ENCODE measurements around the gene NDUFS2.
"Not testable (repeated sequence)": the region's sequence is repeated elsewhere in the genome, so short reads cannot be mapped to it uniquely, and the experiment has no call there.

NDUFS2 gene

GRCh38 chr1:161222175-161223019, 20.2 kb downstream of the NDUFS2 start:
- H2BK15ac ChIP-seq (replicated peaks; ENCODE audit: low read depth): no peak overlapping the region
- H3K4ac ChIP-seq (ENCODE audit: low read depth, low read length): no peak overlapping the region
- WGBS (ENCODE audit: extremely low coverage, insufficient coverage, low lambda C conversion rate): no CpG with 5 or more reads among the region's 6 CpGs
- no peak overlapping the region for H3K18ac ChIP-seq (ENCODE audit: low read length)
- H4K8ac ChIP-seq (ENCODE audit: low read depth, low read length): no peak overlapping the region
- no peaks in the 10 kb centered on the region for H3K79me1 ChIP-seq (ENCODE audit: low read length)
- no peak overlapping the region for H4K5ac ChIP-seq (ENCODE audit: low read length)
- no peak overlapping the region for H3K4me3 ChIP-seq (ENCODE audit: low read length)
- H2BK5ac ChIP-seq (ENCODE audit: low read length): no peak overlapping the region
- H2BK120ac ChIP-seq (ENCODE audit: low read depth, low read length): no peak overlapping the region
- H3K36me3 ChIP-seq (ENCODE audit: control insufficient read depth, insufficient read depth, low read length): no peaks in the 10 kb centered on the region
- H3K23ac ChIP-seq (ENCODE audit: low read length): no peak overlapping the region
- peaks cover 3% of the 10 kb centered on the region for H3K4me1 ChIP-seq (ENCODE audit: control insufficient read depth, low read depth, low read length)
- H3K27ac ChIP-seq (ENCODE audit: low read depth, low read length): no peak overlapping the region
- H3K79me2 ChIP-seq (ENCODE audit: control insufficient read depth, insufficient read depth, low read length): no peaks in the 10 kb centered on the region
- no peak for DNase-seq
- no peak overlapping the region for H3K56ac ChIP-seq (ENCODE audit: low read length)
- H3K27me3 ChIP-seq (ENCODE audit: insufficient read depth, low read length, poor library complexity): no peaks in the 10 kb centered on the region
- no peak overlapping the region for H3K4me2 ChIP-seq (ENCODE audit: low read length)
- no peak overlapping the region for H3K9ac ChIP-seq (ENCODE audit: low read length)
- no peak overlapping the region for H2AK5ac ChIP-seq (ENCODE audit: low read length)

- DNase-seq: peak; percentile 84
- no peak overlapping the region for H4K8ac ChIP-seq (ENCODE audit: low read depth, low read length)
- no peaks in the 10 kb centered on the region for H3K79me2 ChIP-seq (ENCODE audit: control insufficient read depth, insufficient read depth, low read length)
- H4K5ac ChIP-seq (ENCODE audit: low read length): no peak overlapping the region
- H2AK5ac ChIP-seq (ENCODE audit: low read length): no peak overlapping the region
- H3K27me3 ChIP-seq (ENCODE audit: insufficient read depth, low read length, poor library complexity): no peaks in the 10 kb centered on the region
- no peaks in the 10 kb centered on the region for H3K36me3 ChIP-seq (ENCODE audit: control insufficient read depth, insufficient read depth, low read length)
- peaks cover 3% of the 10 kb centered on the region for H3K4me1 ChIP-seq (ENCODE audit: control insufficient read depth, low read depth, low read length)
- no peak overlapping the region for H3K4me2 ChIP-seq (ENCODE audit: low read length)
- H3K27ac ChIP-seq (ENCODE audit: low read depth, low read length): no peak overlapping the region
- no peak overlapping the region for H3K23ac ChIP-seq (ENCODE audit: low read length)
- H3K56ac ChIP-seq (ENCODE audit: low read length): no peak overlapping the region
- no peak overlapping the region for H2BK120ac ChIP-seq (ENCODE audit: low read depth, low read length)
- H3K4ac ChIP-seq (ENCODE audit: low read depth, low read length): no peak overlapping the region
- H3K9ac ChIP-seq (ENCODE audit: low read length): no peak overlapping the region
- H3K4me3 ChIP-seq (ENCODE audit: low read length): no peak overlapping the region
- no CpG with 5 or more reads among the region's 7 CpGs for WGBS (ENCODE audit: extremely low coverage, insufficient coverage, low lambda C conversion rate)
- H3K18ac ChIP-seq (ENCODE audit: low read length): no peak overlapping the region
- H3K79me1 ChIP-seq (ENCODE audit: low read length): no peaks in the 10 kb centered on the region
- H2BK5ac ChIP-seq (ENCODE audit: low read length): no peak overlapping the region
- H2BK15ac ChIP-seq (replicated peaks; ENCODE audit: low read depth): no peak overlapping the region
Measured at GRCh38 chr1:161223805-161224694, 21.9 kb downstream of the NDUFS2 start.

GRCh38 chr1:161224695-161225087, 22.5 kb downstream of the NDUFS2 start:
- not testable (repeated sequence) for H2BK15ac ChIP-seq (replicated peaks; ENCODE audit: low read depth); H3K4ac ChIP-seq (ENCODE audit: low read depth, low read length); H2AK5ac ChIP-seq (ENCODE audit: low read length); H3K27ac ChIP-seq (ENCODE audit: low read depth, low read length); H3K23ac ChIP-seq (ENCODE audit: low read length); H4K8ac ChIP-seq (ENCODE audit: low read depth, low read length); H3K9ac ChIP-seq (ENCODE audit: low read length); H3K4me2 ChIP-seq (ENCODE audit: low read length); H3K4me1 ChIP-seq (ENCODE audit: control insufficient read depth, low read depth, low read length); H3K4me3 ChIP-seq (ENCODE audit: low read length); H3K36me3 ChIP-seq (ENCODE audit: control insufficient read depth, insufficient read depth, low read length); H3K79me1 ChIP-seq (ENCODE audit: low read length); H4K5ac ChIP-seq (ENCODE audit: low read length); H2BK5ac ChIP-seq (ENCODE audit: low read length); H3K79me2 ChIP-seq (ENCODE audit: control insufficient read depth, insufficient read depth, low read length); H2BK120ac ChIP-seq (ENCODE audit: low read depth, low read length); H3K56ac ChIP-seq (ENCODE audit: low read length); H3K27me3 ChIP-seq (ENCODE audit: insufficient read depth, low read length, poor library complexity); H3K18ac ChIP-seq (ENCODE audit: low read length); DNase-seq
- no CpG with 5 or more reads among the region's 13 CpGs for WGBS (ENCODE audit: extremely low coverage, insufficient coverage, low lambda C conversion rate)

- Histone ChIP-seq H2AK5ac (ENCODE audit: low read length) (no peak overlapping the region), H3K4ac (ENCODE audit: low read depth, low read length) (no peak overlapping the region), H4K5ac (ENCODE audit: low read length) (no peak overlapping the region), H2BK120ac (ENCODE audit: low read depth, low read length) (no peak overlapping the region), H3K79me1 (ENCODE audit: low read length) (no peaks in the 10 kb centered on the region), H4K8ac (ENCODE audit: low read depth, low read length) (peak overlapping the region; percentile 59), H3K27ac (ENCODE audit: low read depth, low read length) (peak overlapping the region; percentile 37), H3K23ac (ENCODE audit: low read length) (no peak overlapping the region), H3K27me3 (ENCODE audit: insufficient read depth, low read length, poor library complexity) (no peaks in the 10 kb centered on the region), H2BK15ac (replicated peaks; ENCODE audit: low read depth) (no peak overlapping the region), H3K56ac (ENCODE audit: low read length) (peak overlapping the region; percentile 29), H3K4me2 (ENCODE audit: low read length) (no peak overlapping the region), H3K79me2 (ENCODE audit: control insufficient read depth, insufficient read depth, low read length) (no peaks in the 10 kb centered on the region), H3K36me3 (ENCODE audit: control insufficient read depth, insufficient read depth, low read length) (no peaks in the 10 kb centered on the region), H2BK5ac (ENCODE audit: low read length) (no peak overlapping the region), H3K4me1 (ENCODE audit: control insufficient read depth, low read depth, low read length) (peaks cover 3% of the 10 kb centered on the region), H3K18ac (ENCODE audit: low read length) (peak overlapping the region; percentile 28), H3K9ac (ENCODE audit: low read length) (no peak overlapping the region), H3K4me3 (ENCODE audit: low read length) (no peak overlapping the region)
- WGBS (ENCODE audit: extremely low coverage, insufficient coverage, low lambda C conversion rate): no CpG with 5 or more reads among the region's 7 CpGs
- DNase-seq: no peak
Measured at GRCh38 chr1:161225178-161225533, 23.0 kb downstream of the NDUFS2 start.

- Histone ChIP-seq H3K4ac (ENCODE audit: low read depth, low read length) (no peak within 1 kb of the TSS), H3K18ac (ENCODE audit: low read length) (peak within 1 kb of the TSS; percentile 61), H3K23ac (ENCODE audit: low read length) (no peak within 1 kb of the TSS), H4K5ac (ENCODE audit: low read length) (no peak within 1 kb of the TSS), H2BK120ac (ENCODE audit: low read depth, low read length) (no peak within 1 kb of the TSS), H2AK5ac (ENCODE audit: low read length) (peak within 1 kb of the TSS; percentile 91), H3K27me3 (ENCODE audit: insufficient read depth, low read length, poor library complexity) (no peaks in the 10 kb centered on the region), H3K4me2 (ENCODE audit: low read length) (peak within 1 kb of the TSS; percentile 85), H3K4me3 (ENCODE audit: low read length) (peak within 1 kb of the TSS; percentile 83), H2BK15ac (replicated peaks; ENCODE audit: low read depth) (no peak within 1 kb of the TSS), H4K8ac (ENCODE audit: low read depth, low read length) (peak within 1 kb of the TSS; percentile 60), H3K27ac (ENCODE audit: low read depth, low read length) (peak within 1 kb of the TSS; percentile 37), H3K56ac (ENCODE audit: low read length) (peak within 1 kb of the TSS; percentile 96), H3K79me2 (ENCODE audit: control insufficient read depth, insufficient read depth, low read length) (no peaks in the 10 kb centered on the region), H3K9ac (ENCODE audit: low read length) (peak within 1 kb of the TSS; percentile 84), H2BK5ac (ENCODE audit: low read length) (peak within 1 kb of the TSS; percentile 81), H3K36me3 (ENCODE audit: control insufficient read depth, insufficient read depth, low read length) (no peaks in the 10 kb centered on the region), H3K4me1 (ENCODE audit: control insufficient read depth, low read depth, low read length) (peaks cover 3% of the 10 kb centered on the region), H3K79me1 (ENCODE audit: low read length) (no peaks in the 10 kb centered on the region)
- DNase-seq: peak; percentile 100
- WGBS (ENCODE audit: extremely low coverage, insufficient coverage, low lambda C conversion rate): no CpG with 5 or more reads among the region's 16 CpGs
Measured at GRCh38 chr1:161225534-161226319, 23.6 kb downstream of the NDUFS2 start, which contains the start of gene TOMM40L. TOMM40L (plus strand) TSS chr1:161226060; CDS start chr1:161226490, 430 bp downstream.
